ENCODE results near the gene SMAD7.

DNA sequence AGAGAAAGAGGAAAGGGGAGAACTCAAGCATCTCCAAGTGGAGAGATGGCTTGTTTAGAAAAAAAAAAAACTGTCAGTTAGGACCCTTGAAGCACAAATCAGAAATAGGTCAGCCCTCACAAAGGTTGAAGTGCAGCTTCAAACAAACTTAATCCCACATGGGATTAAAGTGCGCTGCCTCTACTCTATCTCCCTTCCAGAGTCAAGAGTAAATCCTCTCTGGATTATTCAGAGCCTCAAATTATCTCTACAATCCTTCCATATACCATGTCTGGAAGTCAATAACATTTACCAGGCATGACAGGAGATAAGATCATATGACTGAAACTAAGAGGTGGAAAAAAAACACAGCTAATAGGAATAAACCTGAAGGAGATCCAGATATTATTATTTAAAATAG lies 69.8 kb downstream of the SMAD7 start:
- TF ChIP-seq CTCF (IDR thresholded peaks at IDR 0.05) (no peak), POLR2AphosphoS5 (IDR thresholded peaks at IDR 0.05) (no peak)
